Skin epidermis (tissue), 12 donors: Measurements from ENCODE around the gene EIF4G3.
A peak's percentile ranks its signal among the peaks of the same experiment; 100 is the strongest.
"Not testable (repeated sequence)": the region's sequence is repeated elsewhere in the genome, so short reads cannot be mapped to it uniquely, and the experiment has no call there.

Experiments used
- H3K27ac ChIP-seq, 21 experiments: fragments of 200-600 bp; sonication (generic) in 11 of 21; one replicate each; pipeline ENCODE4 v1.5.0; 2020; ENCODE audit warnings: mild to moderate bottlenecking in 3 of 21, inconsistent platforms in 2 of 21, moderate library complexity in 2 of 21
- H3K4me3 ChIP-seq, 7 experiments: fragments of 200-600 bp; sonication (generic) in 2 of 7; one replicate each; pipeline ENCODE4 v1.5.0; 2020; ENCODE audit warnings: inconsistent platforms in 2 of 7, mild to moderate bottlenecking in 2 of 7, moderate library complexity in 1 of 7

The EIF4G3 gene

DNA sequence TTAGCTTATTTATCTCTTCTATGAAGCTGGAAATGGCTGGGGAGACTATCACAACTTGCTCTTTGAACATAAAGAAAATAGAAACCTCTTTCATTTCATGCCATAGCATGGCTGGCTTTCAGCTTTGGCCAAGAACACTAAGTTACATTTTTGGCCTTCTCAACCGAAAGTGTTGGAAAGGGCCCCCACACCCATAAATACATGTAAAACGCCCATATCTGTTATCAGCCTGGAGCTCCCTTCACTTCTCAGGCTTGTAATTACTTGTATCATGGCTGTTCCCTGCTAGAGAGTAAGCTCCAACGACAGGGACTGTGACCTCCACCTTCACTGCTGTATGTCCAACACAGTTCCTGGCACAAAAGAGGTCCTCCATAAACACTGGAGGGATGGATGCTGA lies 12.7 kb upstream of the EIF4G3 start:
- H3K4me3 ChIP-seq, result no peak overlapping the region
- no peak overlapping the region for H3K27ac ChIP-seq

DNA sequence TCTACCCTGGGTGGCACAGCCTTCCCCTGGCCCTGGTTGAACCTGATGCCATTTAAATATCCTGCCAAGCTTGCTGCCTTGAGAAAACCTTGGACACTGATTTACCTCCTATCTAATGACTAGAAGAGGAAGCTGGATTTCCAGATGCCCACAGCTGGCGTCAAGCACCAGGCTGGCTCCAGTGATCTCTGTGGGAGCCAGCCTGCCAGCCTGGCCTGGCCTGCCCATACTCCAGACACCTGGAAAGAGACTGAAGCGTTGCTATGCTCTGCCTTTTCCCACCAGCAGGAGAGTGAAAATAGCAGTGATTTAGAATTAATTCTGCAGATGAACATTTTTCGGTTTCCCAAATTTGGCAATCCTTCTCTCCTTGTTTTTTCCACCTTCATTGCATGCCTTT lies 11.5 kb upstream of the EIF4G3 start:
- H3K27ac ChIP-seq, result no peak overlapping the region
- no peak overlapping the region for H3K4me3 ChIP-seq

DNA sequence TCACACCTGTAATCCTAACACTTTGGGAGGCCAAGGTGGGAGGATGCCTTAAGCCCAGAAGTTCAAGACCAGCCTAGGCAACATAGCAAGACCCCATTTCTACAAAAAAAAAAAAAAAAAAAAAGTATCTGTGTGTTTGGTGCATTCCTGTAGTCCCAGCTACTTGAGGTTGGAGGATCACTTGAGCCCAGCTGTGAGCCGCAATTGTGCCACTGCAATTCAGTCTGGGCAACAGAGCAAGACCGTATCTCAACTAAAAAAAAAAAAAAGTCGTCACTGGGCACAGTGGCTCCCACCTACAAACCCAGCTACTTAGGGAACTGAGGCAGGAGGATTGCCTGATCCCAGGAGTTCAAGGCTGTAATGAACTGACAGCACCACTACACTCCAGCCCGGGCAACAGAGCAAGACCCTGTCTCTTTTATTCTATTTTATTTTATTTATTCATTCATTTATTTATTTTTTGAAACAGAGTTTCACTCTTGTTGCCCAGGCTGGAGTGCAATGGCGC lies 8.6 kb upstream of the EIF4G3 start:
- no peak overlapping the region for H3K4me3 ChIP-seq
- no peak overlapping the region for H3K27ac ChIP-seq

DNA sequence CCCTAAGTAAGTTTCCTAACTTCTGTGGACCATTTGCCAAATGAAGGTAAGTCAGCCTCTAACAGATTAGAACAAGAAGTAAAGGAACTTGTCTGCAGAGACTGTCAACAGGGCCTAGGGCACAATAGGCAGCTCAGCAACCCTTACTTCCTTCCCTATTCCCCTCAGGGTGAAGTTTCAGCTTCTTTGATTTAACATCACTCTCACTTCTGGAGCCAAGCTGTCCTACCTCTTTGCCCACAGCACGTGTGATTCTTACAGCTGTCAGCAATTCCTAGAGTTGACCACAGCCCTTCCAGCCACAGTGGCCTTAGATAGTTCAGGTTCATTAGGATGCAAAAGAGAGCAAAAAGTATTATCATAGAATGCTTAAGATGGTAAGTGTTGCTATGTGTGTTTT lies 7.6 kb upstream of the EIF4G3 start:
- H3K27ac ChIP-seq, result peak overlapping the region in 1 of 21 experiments; percentile 14

GRCh38 chr1:21182181-21182731 lies 5.6 kb upstream of the EIF4G3 start:
- Histone ChIP-seq H3K27ac (no peak overlapping the region), H3K4me3 (no peak overlapping the region)

More for the DNA sequence above, 7.6 kb upstream of the EIF4G3 start:
- no peak overlapping the region for H3K4me3 ChIP-seq

- not testable (repeated sequence) for H3K4me3 ChIP-seq, H3K27ac ChIP-seq
Observed at GRCh38 chr1:21178271-21178670, 1.6 kb upstream of the EIF4G3 start.

GRCh38 chr1:21175670-21176581 lies 771 bp downstream of the EIF4G3 start:
- peak overlapping the region; percentile 70 to 95 (median 90) for H3K27ac ChIP-seq
- H3K4me3 ChIP-seq, result peak overlapping the region; percentile 63 to 84 (median 73)

DNA sequence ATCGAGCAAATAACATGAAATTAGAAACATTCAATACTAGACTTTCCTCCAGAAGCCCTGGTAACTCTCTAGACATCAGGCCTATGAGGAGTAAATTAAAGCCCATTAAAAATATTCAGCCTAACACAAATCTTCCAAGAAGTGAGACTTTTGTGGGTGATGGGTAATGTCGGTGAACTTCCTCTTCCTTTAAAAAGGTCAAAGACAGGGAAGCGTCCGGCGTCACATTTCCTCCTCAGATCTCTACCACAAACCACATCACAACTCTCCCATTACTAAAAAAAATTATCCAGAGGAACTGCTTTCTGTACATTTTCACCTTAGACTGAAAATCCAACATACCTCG lies 1.4 kb downstream of the EIF4G3 start:
- H3K4me3 ChIP-seq, result peak overlapping the region; percentile 63 to 84 (median 73)

GRCh38 chr1:21174654-21175323 lies 1.9 kb downstream of the EIF4G3 start:
- peak overlapping the region; percentile 63 to 84 (median 73) for H3K4me3 ChIP-seq
- H3K27ac ChIP-seq, result peak overlapping the region in 16 of 21 experiments; percentile 79 to 95 (median 90)

More for the DNA sequence above, 1.4 kb downstream of the EIF4G3 start:
- peak overlapping the region; percentile 70 to 95 (median 90) for H3K27ac ChIP-seq

- peak overlapping the region in 4 of 7 experiments; percentile 63 to 78 (median 74) for H3K4me3 ChIP-seq
- peak overlapping the region in 12 of 21 experiments; percentile 85 to 95 (median 92) for H3K27ac ChIP-seq
Observed at GRCh38 chr1:21174230-21174629, 2.5 kb downstream of the EIF4G3 start.

DNA sequence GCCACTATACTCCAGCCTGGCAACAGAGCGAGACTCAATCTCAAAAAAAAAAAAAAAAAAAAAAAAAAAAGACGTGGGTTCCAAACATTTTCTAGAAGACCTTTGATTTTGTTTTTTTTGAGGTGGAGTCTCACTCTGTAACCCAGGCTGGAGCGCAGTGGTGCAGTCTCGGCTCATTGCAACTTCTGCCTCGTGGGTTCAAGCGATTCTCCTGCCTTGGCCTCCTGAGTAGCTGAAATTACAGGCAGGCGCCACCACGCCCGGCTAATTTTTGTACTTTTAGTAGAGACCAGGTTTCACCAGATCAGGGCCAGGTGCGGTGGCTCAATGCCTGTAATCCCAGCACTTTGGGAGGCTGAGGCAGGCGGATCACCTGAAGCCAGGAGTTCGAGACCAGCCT lies 3.6 kb downstream of the EIF4G3 start:
- not testable (repeated sequence) for H3K27ac ChIP-seq, H3K4me3 ChIP-seq

DNA sequence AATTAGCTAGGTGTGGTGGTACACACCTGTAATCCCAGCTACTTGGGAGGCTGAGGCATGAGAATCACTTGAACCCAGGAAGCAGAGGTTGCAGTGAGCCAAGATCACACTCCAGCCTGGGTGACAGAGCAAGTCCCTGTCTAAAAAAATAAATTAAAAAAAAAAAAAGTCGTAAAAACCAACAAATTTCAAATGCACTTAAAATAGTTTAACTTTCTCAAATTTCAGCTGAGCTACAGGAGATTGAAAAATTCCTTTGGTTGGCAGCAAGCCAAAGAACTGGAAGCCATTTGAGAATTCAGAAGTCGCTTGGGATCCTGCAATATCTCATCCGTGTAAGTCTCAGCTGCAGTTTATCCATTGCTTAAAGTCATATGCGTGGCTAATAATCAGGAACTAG lies 5.9 kb downstream of the EIF4G3 start:
- not testable (repeated sequence) for H3K4me3 ChIP-seq
- H3K27ac ChIP-seq, result peak overlapping the region in 2 of 21 experiments; percentile 16 to 38

- Histone ChIP-seq H3K4me3 (no peak overlapping the region), H3K27ac (no peak overlapping the region)
Observed at GRCh38 chr1:21168444-21168843, 8.3 kb downstream of the EIF4G3 start.

- H3K4me3 ChIP-seq, result no peak overlapping the region
- peak overlapping the region in 1 of 21 experiments; percentile 5 for H3K27ac ChIP-seq
Observed at GRCh38 chr1:21165646-21166045, 11.1 kb downstream of the EIF4G3 start.

DNA sequence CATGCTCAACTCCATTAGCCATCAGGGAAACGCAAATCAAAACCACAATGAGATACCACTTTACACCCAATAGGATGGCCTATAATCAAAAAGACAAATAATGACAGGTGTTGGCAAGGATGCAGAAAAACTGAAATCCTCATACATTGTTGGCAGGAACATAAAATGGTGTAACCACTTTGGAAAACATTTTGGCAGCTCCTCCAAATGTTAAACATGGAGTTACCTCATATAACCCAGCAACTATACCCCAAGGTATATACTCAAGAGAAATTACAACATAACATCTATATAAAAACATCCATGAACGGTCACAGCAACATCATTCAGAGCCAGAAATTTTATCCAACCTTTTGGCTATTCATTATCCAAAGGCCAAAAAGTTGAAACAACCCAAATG lies 11.6 kb downstream of the EIF4G3 start:
- Histone ChIP-seq H3K27ac (no peak overlapping the region), H3K4me3 (no peak overlapping the region)

DNA sequence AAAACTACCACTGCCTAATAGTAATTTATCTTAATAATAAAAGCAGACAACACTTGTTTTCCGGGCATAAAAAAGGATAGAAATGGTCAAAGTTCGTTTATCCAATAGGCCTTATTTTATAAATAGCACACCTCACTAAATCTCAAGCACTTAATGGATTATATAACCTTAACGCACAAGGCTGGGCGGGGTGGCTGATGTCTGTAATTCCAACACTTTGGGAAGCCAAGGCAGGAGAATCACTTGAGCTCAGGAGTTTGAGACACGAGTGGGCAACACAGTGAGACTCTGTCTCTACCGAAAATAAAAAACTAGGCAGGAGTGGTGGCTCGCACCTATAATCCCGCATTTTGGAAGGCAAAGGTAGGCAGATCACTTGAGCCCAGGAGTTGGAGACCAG lies 12.4 kb downstream of the EIF4G3 start:
- no peak overlapping the region for H3K27ac ChIP-seq
- no peak overlapping the region for H3K4me3 ChIP-seq

DNA sequence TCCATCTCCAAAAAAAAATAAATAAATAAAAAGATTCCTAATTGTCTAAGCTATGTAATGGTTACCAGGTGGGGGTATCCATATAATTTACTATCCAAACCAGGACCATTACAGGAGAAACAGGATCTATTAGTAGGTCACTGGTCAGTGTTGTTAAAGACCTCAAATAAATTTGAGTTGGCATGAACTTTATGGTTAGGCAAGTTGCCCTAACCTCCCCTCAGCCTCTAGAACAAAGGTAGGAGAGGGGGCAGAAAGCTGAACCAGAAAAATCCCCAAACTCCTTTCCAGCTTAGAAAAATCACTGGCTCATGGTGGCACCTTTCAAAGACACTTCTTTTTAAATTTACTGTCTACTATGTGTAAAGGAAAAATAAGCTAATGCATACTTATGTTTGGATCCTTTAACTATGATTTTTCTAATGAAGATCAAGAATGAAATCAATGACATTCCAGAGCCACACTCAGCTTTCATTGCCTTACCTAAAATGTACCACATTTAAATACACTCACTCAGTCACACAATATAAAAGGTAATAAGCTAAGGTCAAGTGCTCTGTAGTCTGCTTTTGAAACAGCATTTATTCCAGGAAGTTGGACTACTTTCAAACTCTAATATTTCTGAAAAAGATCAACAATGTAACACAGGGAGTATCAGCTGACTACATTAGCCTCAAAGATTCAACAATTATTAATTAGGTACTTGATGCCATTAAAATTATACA lies 13.8 kb downstream of the EIF4G3 start:
- no peak overlapping the region for H3K4me3 ChIP-seq
- peak overlapping the region in 1 of 21 experiments; percentile 32 for H3K27ac ChIP-seq

GRCh38 chr1:21161842-21162241 lies 14.9 kb downstream of the EIF4G3 start:
- no peak overlapping the region for H3K27ac ChIP-seq
- H3K4me3 ChIP-seq, result no peak overlapping the region

- H3K27ac ChIP-seq, result no peak overlapping the region
- H3K4me3 ChIP-seq, result no peak overlapping the region
Observed at GRCh38 chr1:21160263-21160796, 16.4 kb downstream of the EIF4G3 start.
